Stimulated activated CD4-positive, alpha-beta T cell treated with anti-CD3 and anti-CD28 coated beads, Interleukin-2, amount 100 ng/mL, for 48 hours (primary cell): Measurements from ENCODE around the gene AOPEP.

Experiments used
- DNase-seq, 2 donors: peaks; one replicate each; pipeline ENCODE4 v3.0.0-alpha.2; 2020

The AOPEP gene

DNA sequence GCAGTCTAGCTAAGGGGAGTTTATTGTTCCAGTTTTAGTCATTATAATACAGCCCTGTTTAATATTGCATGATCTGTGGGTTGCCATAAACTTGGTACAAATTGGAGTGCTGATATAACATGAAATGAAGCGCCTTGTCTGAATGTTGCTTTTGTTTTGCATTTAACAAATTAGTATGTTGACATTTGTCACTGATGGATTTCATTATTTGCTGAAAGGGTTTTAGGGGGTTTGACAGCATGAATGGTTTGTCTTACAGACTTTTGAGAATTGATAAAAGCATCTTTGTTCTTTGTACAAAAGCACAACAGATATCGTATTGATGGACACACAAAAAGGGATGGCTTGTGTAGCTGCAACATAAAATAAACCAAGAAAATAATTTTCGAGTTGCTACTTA is 178.3 kb downstream of the AOPEP start:
- DNase-seq: no peak

DNA sequence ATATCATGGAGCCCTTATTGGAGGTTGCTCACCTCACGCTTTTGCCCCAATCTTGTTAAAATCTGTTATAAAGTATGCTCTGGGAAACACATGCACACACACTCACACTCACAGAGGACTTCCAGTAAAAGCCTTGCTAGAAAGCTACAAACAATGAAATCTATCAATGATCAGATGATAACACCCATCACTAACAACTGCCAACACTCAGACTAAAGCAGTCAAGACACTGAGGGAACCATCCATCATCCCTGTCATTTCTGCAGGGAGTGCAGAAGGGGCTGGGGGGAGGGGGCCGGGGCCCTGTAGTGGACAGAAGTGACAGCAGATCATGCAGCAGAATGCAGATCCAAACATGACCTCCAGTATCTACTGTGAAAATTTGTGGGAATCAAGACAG is 179.1 kb downstream of the AOPEP start:
- no peak for DNase-seq

DNA sequence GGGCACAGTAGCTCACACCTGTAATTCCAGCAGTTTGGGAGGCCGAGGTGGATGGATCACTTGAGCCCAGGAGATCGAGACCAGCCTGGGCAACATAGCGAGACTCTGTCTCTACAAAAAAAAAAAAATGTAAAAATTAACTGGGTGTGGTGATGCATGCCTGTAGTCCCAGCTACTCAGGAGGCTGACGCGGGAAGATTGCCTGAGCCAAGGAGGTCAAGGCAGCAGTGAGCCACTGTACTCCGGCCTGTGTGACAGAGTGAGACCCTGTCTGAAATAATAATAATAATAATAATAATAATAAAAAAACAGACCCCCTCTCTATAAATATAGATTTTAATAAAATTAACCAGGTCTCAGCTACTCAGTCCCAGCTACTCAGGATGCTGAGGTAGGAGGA is 179.7 kb downstream of the AOPEP start:
- no peak for DNase-seq

DNA sequence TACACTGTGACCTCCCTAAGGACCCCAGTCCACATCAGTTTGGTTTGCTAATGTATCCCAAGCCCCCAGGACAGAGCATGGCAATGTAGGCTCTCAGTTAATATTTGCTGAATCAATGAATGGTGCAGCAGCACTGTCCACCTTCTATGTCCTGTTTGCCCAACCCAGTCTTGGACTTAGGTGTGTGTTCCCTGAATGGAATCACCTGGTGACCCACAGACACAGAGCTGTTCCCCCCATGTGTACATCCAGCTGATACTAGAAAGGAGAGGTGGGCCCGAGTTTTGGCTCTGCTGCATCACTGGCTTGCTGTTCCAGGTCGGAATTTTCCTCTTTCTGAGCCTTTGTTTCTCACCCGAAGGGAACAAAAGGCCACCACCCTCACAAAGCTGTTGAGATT is 180.2 kb downstream of the AOPEP start:
- no peak for DNase-seq

DNA sequence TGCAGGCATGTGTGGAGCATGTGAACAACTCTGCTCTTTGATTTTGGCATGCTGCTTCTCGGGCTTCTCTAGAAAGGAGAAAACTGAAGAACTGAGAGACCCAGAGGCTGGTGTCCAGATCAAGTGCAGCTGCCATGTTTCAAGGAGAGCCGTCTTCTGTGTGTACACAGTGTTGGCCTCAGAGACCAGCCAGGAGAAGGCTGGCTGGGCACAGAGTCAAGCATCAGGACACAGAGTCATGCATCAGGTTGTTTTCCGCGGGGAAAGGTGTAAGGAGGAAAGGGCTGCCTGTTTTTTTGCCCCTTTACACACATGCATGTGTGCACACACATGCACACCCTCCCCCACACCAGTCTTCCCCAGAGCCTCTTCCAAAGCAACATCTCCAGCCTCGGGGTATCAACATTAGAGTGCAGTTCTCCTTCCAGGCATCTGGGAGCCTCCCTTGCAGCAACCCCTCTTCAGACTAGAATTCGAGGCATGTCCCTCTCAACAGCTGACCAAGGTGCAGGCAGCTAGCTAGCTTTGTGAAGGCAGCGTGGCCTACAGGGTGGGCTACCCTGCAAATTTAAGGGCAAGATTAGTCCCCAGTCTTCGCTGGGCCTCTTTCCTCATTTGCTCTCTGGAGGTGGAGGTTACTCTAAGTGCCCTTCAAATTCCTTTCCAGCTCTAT is 180.9 kb downstream of the AOPEP start:
- DNase-seq: no peak

DNA sequence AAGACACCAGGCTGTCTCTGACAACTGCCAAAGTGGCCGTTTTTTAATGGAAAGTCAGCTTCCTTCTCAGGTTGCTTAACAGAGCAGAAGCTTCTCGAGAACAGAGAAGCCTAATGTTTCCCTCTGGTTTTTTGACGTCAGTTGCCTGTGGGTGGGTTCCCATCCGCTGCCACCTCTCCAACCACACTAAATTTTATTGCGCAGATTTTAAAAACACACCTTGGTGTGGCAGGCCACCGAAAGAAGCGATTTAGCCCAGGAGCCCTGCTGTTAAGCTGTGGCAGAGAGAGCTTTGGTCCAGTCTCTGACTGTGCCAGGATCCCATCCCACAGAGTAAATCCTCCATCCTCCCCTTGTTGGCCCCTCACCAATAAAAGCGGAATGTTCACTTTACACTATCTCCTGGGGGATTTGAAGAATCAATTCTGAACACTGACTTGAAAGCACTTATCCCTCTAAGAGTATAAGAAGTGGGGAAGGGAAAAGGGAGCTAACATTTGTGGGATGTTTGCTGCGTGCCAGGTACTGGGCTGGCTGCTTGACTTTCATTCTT is 181.6 kb downstream of the AOPEP start:
- no peak for DNase-seq

DNA sequence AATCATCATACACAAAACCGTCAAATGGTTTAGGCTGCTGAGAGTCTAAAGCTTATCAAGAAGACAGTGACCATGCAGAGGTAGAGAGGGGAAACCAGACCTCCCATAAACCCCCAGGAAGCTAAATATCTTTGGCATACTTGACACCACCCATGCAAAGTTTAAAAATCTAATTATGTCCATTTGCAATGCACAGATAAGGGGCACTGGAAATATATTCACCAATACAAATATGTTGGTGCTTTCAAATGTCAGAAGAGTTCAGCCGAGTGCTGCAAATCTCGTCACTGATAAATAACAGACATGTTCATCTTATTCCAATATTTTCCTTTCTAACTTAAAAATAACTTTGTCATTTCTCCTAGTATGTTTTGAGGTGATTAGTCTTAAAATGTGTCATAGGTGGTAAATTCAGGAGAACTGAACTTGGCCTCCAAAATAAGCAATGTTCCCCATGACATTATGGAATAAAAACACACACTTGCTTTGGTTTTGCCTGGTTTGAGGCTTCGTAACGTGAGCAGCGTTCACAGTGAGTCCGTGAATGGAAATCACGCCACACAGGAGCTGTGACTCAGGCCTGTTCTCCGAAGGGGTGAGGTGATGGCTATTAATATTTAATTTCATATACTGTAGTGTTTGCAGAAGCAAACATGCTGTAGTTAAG is 182.2 kb downstream of the AOPEP start:
- DNase-seq: no peak

DNA sequence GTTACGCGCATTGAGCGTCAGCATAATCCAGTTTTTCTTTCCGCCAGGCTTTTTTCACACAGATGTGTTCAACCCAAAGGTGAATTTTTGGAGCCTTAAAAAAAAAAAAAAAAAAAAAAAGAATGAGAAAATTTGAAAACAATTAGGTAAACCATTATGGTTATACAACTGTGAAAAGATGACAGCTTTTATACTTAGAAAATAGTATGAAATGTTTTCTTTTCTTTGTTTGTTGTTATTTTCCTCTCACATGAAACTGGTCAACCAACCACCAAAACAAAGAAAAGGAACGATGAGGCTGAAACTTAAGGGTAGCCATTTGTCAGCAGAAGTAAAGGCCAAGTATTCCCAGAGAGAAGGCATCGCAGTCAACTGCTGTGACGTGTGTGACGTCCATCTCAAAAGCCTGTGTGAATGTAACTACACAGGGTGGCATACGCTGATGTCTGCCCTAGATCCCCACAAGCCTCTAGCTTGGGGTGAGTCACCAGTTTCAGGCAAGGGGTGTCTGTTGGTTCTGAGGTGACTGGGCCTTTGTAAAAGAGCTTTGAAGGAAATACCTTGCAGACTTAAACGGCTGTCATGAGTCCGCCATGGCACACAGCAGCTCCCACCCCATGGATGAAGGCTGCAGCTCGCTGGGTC is 182.9 kb downstream of the AOPEP start:
- peak in 1 of 2 donors; percentile 6 for DNase-seq

DNA sequence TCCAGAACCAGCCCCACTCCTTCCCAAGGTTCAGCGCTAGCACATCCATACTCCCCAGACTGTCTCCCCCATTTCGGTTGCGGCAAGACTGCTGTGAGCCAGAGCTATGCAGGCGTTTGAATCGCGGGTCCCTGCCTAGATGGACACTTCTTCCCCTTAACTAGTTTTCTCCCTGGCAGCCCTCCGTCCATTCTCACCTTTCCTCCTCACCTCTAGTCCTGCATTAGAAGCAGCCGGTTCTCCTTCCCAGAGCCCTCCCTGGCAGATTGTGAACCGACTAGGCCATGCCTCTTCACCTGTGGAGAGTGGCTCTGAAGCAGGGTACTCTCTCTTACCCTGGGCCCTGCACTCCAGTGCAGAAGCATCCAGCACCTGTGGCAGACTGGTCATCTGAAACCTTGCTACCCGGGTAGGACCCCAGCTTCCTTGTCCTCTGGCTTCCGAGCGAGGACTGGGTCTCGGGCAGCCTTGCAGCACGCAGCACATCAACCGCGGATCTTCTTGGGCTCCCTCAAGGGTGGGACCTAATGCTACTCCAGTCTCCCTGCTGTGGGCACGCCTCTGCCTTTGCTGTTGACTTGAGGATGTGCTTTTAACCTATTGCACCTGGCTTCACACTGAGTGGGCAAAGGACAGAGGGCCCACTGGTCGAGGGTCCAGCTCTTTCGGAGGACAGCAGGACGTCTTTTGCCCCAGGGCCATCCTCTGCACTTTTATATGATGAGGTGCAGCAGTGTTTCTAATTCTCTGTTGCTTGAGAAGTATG is 183.6 kb downstream of the AOPEP start:
- no peak for DNase-seq

DNA sequence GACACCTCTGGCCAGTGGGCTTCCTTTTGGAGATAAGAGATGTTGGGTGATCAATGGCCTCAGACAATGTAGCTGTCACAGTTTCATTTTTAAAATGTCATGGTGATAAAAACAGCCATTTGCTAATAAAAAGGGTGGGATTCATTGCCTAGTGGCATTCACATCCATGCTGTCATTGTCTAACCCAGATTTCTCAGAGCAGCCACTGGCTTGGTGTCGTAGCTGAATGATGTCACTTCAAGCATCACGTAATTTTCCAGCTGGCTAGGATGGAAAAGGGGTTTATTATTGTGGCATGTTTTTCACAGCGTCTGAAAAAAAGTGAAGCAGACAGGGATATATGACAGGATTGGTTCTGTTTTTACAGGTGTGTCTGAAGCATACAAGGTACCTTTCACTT is 184.7 kb downstream of the AOPEP start:
- DNase-seq: no peak

DNA sequence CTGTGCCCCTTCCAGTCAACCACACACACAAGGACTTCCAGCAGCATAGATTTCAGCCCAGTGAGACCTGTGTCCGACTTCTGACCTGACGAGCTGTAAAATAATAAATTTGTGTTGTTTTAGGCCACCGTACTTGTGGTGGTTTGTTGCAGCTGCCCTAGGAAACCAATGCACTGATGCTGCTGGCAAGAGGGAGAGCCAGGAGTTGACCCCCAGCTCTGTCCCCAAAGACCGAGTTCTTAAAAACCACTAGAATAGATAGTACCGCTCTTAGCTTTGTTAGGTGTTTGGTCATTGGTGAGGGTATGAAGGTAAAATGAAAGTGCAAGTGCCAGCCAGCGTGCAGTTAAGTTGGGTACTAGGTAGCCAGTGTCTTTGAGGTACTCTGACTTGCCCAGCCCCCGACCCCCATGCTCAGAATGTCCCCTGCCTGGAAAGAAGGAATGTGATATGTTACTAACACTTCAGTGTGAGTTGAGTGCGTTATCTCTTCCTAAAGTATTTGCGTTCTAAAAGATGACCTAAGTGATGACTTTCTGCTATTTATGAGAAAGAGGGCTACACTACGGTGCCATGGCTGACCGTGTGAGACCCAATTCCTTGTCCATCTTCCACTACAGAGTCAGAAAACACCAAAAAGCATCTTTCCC is 185.6 kb downstream of the AOPEP start:
- no peak for DNase-seq

DNA sequence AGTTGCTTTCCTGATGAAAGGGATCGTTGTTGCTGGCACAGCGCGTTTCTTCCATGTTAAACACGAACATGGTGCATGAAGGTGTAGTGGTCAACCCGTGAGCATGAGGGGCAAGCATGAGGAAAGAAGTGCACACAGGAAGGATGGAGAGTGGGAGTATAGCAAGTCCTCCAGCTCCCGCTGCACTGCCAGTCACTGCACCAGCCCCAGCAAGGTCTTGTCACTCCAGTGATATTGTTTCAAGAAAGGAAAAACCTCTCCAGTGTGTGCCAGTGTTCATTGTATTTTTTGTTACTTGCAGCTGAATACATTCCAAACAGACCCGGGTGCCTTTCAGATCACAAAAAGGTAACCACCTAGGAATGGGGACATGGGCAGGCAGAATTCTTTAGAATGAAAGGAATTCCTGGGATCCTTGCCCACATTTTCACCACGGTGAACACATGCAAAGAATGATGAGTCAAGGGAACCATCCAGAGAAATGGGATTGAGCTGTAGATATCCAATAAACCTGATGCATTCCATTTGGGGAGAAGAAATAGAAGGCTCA is 186.3 kb downstream of the AOPEP start:
- no peak for DNase-seq

DNA sequence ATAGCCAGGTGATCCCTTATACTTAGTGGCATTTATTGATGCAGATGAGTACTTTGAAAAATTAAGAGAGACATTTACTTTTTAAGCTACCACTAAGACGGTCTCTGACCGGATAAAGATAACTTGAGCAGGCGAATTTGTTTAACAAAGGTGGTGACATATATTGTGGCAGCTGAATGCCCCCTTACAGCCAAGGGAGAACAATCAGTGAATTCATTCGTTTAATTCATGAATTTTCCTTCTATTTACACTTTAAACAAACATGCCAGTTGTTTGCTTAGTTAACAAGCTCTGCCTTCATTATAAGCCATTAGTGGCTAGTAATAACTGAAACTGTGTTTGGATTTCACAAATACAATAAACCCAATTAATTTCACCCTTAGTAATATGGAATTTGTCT is 187.1 kb downstream of the AOPEP start:
- DNase-seq: no peak

DNA sequence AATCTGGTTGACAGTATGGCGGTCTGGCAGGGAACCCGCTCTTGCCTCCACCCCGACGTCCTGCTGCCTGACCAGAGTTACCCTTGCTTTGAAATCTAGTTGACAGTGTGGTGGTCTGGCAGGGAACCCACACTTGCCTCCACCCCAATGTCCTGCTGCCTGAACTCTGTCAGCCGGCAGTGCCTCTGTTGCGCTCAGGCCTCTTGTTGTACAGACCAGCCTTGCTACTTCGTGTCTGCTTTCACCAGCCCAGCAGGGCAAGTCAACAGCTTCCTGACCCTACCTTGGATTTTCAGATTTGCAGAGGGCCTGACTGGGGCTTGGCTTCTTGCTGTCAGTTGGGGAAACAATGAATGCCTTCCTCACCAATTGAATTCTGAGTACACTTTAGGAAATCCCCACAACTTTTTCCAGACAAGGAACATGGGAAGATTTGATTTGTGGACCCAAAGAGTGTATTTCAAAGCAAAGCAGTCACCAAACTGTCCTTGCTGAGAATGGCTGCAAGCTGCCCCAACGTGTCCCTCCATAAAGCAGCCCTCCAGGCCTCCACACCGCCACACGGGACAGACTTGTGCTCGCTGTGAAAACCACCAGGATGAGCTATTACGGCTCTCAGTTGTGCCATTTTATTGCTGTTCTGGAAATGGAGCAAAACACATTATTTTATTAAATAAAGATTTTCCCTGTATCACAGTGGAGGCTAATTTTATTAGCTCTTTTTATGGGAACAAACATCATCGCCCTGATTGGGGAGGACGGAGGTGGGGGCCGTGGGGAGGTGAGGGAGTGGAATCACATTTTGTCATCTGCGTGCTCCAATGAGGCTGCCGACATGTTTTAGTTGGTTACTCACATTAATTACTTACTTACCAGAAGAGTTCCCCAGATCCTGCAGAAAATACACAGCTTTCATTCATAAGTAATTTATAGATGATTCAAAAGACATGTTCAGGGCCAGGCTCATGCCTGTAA is 189.3 kb downstream of the AOPEP start:
- no peak for DNase-seq

DNA sequence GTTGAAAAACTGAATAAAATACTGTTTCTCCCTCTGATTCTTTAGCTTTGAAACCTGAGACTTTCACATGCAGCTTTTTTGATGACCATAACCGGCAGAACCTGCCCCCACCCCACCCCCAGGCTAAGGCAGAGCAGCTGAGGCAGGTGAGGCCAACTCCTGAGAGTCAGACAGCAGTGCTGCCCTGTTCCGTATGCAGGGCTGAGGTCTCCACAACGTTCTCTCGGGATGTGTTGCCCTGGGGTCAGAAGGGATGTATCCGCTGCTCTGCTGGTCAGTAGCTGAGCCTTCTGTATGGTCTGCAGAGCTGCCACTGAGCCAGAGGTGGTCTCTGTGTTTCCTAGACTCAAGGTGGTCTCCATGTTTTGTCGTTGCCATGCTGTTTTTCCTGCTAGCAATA is 190.5 kb downstream of the AOPEP start:
- DNase-seq: no peak

DNA sequence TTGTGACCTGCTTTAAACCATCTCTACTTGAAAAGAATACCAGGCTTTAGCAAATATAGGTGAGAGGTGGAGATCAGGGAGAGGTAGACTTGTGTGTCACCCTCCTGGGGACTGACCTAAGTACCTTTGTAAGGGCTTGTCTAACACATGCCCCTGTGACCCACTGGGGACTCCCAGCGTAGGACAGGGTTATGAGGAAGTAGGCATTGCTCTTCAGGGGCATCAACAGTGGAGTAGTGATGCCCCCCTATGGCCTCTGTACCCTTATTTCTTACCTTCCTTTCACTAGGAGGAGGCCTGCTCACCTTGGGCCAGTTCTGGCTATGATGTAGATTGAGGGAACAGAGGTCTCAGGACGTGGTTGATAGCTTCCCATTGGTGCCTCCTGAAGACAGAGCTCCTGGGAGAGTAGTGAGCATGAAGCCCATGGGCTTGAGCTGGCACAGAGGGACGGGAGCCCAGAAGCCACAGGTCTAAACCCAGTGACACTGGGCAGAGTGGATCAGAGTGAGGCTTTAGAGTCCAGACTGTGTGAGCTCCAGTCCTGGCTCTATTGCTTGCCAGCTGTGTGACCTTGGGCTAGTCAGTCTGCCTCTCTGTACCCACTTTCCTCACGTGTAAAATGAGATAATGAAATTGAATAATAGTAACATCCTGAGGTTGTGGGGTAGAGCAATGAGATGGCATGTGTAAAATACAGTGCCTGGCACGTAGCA is 191.7 kb downstream of the AOPEP start:
- DNase-seq: no peak

DNA sequence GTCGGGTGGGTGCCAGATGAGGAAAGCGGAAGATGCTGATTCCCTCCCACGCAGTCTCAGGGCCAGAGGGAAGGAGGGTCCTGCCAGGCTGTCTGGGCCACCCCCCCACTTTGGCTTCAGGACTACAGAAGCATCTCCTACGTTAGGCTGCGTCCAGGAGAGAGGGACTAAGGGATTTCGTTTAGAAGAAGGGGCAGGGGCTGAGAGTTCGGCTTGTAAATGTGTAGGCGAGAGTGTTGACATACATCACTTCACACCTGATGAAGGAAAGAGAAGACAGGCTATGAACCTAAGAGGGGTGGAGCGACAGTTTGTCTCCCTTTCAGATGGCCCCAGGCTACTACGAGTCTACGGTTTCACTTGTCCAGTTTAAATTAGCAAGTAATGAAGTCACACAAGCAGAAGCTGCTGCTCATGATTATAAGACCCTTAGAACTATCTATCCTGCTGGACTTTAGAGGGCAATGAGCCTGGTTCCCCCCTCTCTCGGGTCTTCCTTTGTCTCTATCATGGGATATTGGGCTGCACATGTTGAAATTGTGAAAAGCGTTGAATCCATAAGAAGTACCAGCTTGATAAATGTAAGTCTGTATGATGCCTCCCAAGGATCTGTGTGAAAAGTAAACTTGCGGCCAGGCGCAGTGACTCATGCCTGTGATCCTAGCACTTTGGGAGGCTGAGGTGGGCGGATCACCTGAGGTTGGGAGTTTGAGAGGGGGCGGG is 193.0 kb downstream of the AOPEP start:
- no peak for DNase-seq

DNA sequence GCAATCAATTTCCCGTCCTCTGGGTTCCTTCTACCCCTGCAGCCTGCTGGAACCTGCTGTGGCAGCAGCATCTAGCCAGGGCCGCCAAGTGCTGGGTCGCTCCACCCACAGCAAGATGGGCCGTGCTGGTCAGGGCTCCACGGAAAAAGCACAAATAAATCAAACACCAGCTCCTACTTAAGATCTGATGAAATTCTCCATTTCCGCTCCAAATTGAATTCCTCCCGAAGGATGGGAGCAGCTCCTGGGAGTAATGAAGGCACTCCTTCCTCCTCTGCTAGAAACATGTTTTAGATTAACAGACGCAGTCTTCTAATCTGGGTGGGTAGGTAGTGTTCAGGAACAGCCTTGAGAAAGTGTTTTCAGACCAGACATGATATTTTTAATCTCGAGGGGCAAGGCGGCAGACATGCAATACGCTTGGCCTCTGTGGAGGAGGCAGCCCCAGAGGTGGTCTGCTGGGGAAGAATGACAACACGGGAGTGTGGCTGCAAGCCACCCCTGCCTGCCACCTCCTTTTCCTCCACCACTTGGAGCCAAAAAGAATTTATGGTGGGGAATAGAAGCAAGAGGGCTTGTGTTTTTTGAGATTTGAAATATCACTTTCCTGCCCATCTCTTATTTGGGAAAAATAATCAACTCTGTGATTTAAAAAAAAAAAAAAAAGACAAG is 194.1 kb downstream of the AOPEP start:
- DNase-seq: no peak

DNA sequence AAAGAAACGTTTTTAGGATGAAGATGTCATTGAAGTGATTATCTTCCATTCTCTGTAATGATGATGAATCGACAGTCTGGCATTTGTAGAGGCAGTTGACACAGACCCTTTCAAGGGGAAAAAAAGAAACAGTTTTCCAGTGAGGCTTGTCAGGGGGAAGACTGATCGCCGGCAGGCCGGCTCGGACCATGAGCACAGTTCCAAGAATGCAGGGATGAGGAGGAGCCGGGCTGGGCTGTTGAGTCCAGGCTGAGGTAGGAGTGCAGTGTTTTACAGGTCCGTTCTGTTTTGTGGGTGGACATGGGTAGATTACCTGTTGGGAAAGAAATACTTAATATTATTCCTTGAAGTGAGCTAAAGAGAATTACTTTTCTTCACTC is 194.6 kb downstream of the AOPEP start:
- no peak for DNase-seq
